Measurements from ENCODE around the gene TRMT1.

TRMT1 gene

GRCh38 chr19:13102416-13102665 lies 14.2 kb downstream of the TRMT1 start:
- Histone ChIP-seq H3K27ac (ENCODE audit: poor library complexity, severe bottlenecking) (no peak overlapping the region), H3K4me1 (ENCODE audit: insufficient read depth, poor library complexity, severe bottlenecking) (no peaks in the 10 kb centered on the region), H3K27me3 (ENCODE audit: insufficient read depth, poor library complexity, severe bottlenecking) (no peaks in the 10 kb centered on the region), H3K4me3 (ENCODE audit: severe bottlenecking) (peak overlapping the region; percentile 2), H3K36me3 (ENCODE audit: low read depth) (0 out of 2 replicates have a peak, but pooled peaks cover 3% of the 10 kb centered on the region), H3K9me3 (ENCODE audit: severe bottlenecking) (no peaks in the 10 kb centered on the region)
- DNase-seq (ENCODE audit: low spot score) (no peak), ATAC-seq (ENCODE audit: low read depth) (peak; percentile 43)
- TF ChIP-seq, protein P1, sequence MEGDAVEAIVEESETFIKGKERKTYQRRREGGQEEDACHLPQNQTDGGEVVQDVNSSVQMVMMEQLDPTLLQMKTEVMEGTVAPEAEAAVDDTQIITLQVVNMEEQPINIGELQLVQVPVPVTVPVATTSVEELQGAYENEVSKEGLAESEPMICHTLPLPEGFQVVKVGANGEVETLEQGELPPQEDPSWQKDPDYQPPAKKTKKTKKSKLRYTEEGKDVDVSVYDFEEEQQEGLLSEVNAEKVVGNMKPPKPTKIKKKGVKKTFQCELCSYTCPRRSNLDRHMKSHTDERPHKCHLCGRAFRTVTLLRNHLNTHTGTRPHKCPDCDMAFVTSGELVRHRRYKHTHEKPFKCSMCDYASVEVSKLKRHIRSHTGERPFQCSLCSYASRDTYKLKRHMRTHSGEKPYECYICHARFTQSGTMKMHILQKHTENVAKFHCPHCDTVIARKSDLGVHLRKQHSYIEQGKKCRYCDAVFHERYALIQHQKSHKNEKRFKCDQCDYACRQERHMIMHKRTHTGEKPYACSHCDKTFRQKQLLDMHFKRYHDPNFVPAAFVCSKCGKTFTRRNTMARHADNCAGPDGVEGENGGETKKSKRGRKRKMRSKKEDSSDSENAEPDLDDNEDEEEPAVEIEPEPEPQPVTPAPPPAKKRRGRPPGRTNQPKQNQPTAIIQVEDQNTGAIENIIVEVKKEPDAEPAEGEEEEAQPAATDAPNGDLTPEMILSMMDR (IDR thresholded peaks at IDR 0.05; ENCODE audit: poor library complexity, severe bottlenecking): no peak

DNA sequence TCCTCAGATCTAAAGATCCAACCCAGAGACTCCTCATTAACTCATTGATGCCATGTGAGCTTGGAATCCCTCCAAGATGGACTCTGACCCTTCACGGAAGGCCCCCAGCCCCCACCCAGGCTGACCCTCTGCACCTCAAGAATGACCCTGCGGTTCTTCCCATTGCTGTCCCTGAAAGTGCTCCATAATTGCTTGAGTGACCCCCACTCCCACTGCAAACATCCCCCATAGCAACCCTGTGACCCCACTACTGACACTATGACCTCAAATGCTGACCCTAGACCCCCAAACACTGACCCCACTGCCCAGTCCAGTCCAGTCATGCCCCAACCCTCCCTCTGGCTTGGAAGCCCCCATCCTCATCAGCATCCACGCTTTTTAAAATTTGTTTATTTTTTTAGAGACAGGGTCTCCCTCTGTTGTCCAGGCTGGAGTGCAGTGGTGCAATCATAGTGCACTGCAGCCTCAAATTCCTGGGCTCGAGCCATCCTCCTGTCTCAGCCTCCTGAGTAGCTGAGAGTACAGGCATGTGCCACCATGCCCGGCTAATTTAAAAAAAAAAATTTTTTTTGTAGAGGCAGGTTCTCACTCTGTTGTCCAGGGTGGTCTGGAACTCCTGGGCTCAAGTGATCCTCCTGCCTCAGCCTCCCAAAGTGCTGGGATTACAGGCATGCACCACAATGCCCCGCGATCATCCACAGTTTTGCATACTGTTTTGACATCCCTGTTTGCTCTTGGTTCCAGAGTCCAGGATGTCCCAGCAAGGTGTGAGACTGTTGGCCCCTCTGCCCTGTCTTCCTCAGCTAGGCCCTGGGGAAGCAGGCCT lies 14.7 kb downstream of the TRMT1 start:
- Histone ChIP-seq H3K4me1 (ENCODE audit: insufficient read depth, poor library complexity, severe bottlenecking) (no peaks in the 10 kb centered on the region), H3K27me3 (ENCODE audit: insufficient read depth, poor library complexity, severe bottlenecking) (no peaks in the 10 kb centered on the region), H3K36me3 (ENCODE audit: low read depth) (no peaks in the 10 kb centered on the region), H3K27ac (ENCODE audit: poor library complexity, severe bottlenecking) (no peak overlapping the region), H3K4me3 (ENCODE audit: severe bottlenecking) (no peak overlapping the region), H3K9me3 (ENCODE audit: severe bottlenecking) (no peaks in the 10 kb centered on the region)
- ATAC-seq (ENCODE audit: low read depth): no peak
- TF ChIP-seq, protein P1 (IDR thresholded peaks at IDR 0.05; ENCODE audit: poor library complexity, severe bottlenecking): no peak
- no peak for DNase-seq (ENCODE audit: low spot score)

DNA sequence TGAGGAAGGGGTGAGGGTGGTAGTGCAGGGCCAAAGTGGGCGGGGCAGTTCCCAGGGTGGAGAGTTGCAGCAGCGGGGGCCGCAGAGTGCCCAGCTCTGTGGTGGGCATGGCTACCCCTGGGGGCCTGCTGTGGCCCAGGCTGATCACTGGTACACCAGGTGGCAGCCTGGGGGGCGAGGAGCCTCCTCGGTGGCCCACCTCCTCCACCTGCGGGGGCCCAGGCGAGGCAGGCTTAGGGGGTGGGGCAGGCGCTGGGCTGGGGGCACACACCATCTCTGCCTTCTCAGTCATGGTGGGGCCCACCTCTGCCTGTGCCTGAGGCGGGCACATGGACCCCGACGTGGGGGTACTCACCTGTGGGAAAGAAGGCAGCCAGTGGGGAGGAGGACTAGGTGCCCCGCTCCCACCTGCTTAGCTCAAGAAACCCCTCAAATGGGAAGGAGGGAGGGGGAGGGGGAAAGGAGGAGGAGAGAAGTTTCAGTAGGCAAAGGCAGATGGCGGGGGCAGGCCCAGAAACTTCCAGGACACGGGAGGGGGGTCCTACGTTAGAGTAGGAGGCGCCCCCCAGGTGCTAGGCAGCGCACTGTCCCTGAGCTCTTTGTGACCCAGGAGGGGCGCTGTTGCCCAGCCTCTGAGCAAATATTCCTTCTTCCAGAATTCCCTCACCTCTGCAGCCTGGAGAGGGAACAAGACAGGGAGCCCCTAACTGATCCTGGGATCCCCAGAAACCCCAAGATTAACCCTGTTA lies 15.5 kb downstream of the TRMT1 start:
- no peaks in the 10 kb centered on the region for H3K4me1 ChIP-seq (ENCODE audit: insufficient read depth, poor library complexity, severe bottlenecking)
- H3K36me3 ChIP-seq (ENCODE audit: low read depth): no peaks in the 10 kb centered on the region
- H3K27me3 ChIP-seq (ENCODE audit: insufficient read depth, poor library complexity, severe bottlenecking): no peaks in the 10 kb centered on the region
- no peak for DNase-seq (ENCODE audit: low spot score)
- H3K27ac ChIP-seq (ENCODE audit: poor library complexity, severe bottlenecking): no peak overlapping the region
- no peak for ATAC-seq (ENCODE audit: low read depth)
- TF ChIP-seq, protein P1 (IDR thresholded peaks at IDR 0.05; ENCODE audit: poor library complexity, severe bottlenecking): no peak
- H3K4me3 ChIP-seq (ENCODE audit: severe bottlenecking): no peak overlapping the region
- no peaks in the 10 kb centered on the region for H3K9me3 ChIP-seq (ENCODE audit: severe bottlenecking)

- Histone ChIP-seq H3K9me3 (ENCODE audit: severe bottlenecking) (no peaks in the 10 kb centered on the region), H3K27ac (ENCODE audit: poor library complexity, severe bottlenecking) (no peak overlapping the region), H3K4me1 (ENCODE audit: insufficient read depth, poor library complexity, severe bottlenecking) (no peaks in the 10 kb centered on the region), H3K36me3 (ENCODE audit: low read depth) (no peaks in the 10 kb centered on the region), H3K4me3 (ENCODE audit: severe bottlenecking) (no peak overlapping the region), H3K27me3 (ENCODE audit: insufficient read depth, poor library complexity, severe bottlenecking) (no peaks in the 10 kb centered on the region)
- no peak for DNase-seq (ENCODE audit: low spot score)
- no peak for ATAC-seq (ENCODE audit: low read depth)
- TF ChIP-seq, protein P1 (IDR thresholded peaks at IDR 0.05; ENCODE audit: poor library complexity, severe bottlenecking): no peak
Measured at GRCh38 chr19:13100031-13100588, 16.4 kb downstream of the TRMT1 start.
